Measurements from ENCODE around the gene MYOF.

DNA sequence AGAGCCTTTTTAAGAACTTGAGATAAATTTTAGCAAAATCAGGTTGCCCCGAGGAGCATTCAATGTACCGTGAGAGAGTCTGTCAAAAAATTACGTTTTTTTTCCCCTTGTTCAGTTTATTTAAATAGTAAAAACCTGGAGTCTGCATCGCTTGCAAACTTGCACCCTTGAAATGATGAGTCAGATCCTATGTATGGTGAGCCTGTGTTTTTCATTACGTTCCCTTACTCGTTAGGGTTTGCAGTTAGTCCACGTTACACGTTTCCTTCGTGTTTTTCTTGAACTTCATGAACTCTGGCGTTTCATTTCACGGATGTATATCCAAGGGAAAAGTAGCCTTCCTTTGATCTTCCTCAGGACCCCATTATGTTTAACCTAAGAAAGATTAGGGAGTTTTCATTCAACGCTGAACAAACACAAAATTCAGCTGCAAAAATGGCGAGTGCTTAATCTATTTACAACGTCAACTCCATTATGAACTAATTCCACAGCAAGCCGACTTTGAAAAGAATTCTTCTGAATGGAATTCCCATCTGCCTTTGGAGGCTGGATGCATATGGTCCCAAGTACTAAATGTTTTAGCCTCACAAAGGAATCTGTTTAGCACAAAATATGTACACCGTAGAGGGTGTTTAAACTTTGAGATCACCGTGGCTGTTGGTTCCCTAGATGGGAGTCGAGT lies 182.4 kb downstream of the MYOF start:
- no peak for TF ChIP-seq CTCF (IDR thresholded peaks at IDR 0.05)
- no peak for TF ChIP-seq POLR2A (IDR thresholded peaks at IDR 0.05)
